MCF 10A (cell line): Measurements from ENCODE around the gene RAB4A. TPM values are rescaled to one million over a fixed set of nuclear protein-coding genes. Genes with fewer than 3 reads are reported as not detected.

Experiments
- BruUV-seq: library from RNA; stranded (reverse); fragments of 400-500 nt; replicated peaks from 2 replicates; lab custom pipeline; 2021; lab: Mats Ljungman, UMichigan
- CTCF ChIA-PET: fragments of 300-600 bp; sonication (Branson Sonifier 250); formaldehyde crosslinking; extraction: SDS; loops from one replicate; lab custom pipeline; 2021; ENCODE audit warnings: antibody characterized with exemption, inconsistent platforms; lab: Yijun Ruan, JAX
- POLR2A ChIA-PET: fragments of 300-600, 350-650 bp; sonication (Branson Sonifier 250); formaldehyde crosslinking; extraction: SDS; loops from one replicate; lab custom pipeline; 2020; ENCODE audit warnings: antibody characterized with exemption, inconsistent platforms; lab: Yijun Ruan, JAX
- DNase-seq: peaks from one replicate; pipeline ENCODE4 v3.0.0-alpha.2; 2018; ENCODE audit not compliant: unreplicated experiment
- H3K27ac Mint-ChIP-seq: one replicate; pipeline ENCODE4 v1.8.0; 2022; ENCODE audit warnings: mild to moderate bottlenecking, low read depth, mixed read lengths; ENCODE audit not compliant: unreplicated experiment
- H3K27me3 Mint-ChIP-seq: one replicate; pipeline ENCODE4 v1.8.0; 2022; ENCODE audit warnings: mixed read lengths; ENCODE audit not compliant: insufficient read depth, unreplicated experiment
- H3K36me3 Mint-ChIP-seq: one replicate; pipeline ENCODE4 v1.8.0; 2022; ENCODE audit warnings: mild to moderate bottlenecking, moderate library complexity, mixed read lengths; ENCODE audit not compliant: insufficient read depth, unreplicated experiment
- H3K4me1 Mint-ChIP-seq: one replicate; pipeline ENCODE4 v1.8.0; 2022; ENCODE audit warnings: mixed read lengths; ENCODE audit not compliant: insufficient read depth, unreplicated experiment
- H3K4me3 Mint-ChIP-seq: one replicate; pipeline ENCODE4 v1.8.0; 2022; ENCODE audit warnings: mild to moderate bottlenecking, moderate library complexity, mixed read lengths; ENCODE audit not compliant: unreplicated experiment
- H3K9me3 Mint-ChIP-seq: one replicate; pipeline ENCODE4 v1.8.0; 2022; ENCODE audit warnings: mixed read lengths; ENCODE audit not compliant: unreplicated experiment
- intact Hi-C: fragments of 100-400 bp; cut with micrococcal nuclease; formaldehyde crosslinking; loops from 2 replicates; pipeline ENCODE4 v1.14.1; 2022
- total RNA-seq: library from RNA; stranded (reverse); gene quantifications from 2 replicates; pipeline ENCODE4 v1.2.3, GENCODE V29; 2022
- TF ChIP-seq, protein P1 (sequence below): fragments of 200-600 bp; IDR thresholded peaks from one replicate; pipeline ENCODE4 v1.8.0; 2022; ENCODE audit warnings: antibody characterized with exemption, mild to moderate bottlenecking; ENCODE audit not compliant: unreplicated experiment

The RAB4A gene
- total RNA-seq, 1 experiment from 2014 or later = 87.4 TPM

DNA sequence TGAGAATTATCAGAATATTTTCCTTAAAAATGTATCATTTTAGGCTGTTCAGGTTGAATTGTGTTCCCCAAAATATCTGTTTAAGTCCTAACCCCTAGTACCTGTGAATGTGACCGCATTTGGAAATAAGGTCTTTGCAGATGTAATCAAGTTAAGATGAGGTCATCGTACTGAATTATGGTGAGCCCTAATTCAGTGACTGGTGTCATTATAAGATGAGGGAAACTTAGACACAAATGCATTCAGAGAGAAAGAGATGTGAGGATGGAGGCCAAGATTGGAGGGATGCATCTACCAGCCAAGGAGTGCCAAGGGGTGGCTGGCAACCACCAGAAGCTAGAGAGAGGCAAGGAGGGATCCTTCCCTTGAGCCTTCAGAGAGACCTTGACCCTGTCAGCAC lies 4.1 kb downstream of the RAB4A start:
- H3K4me3 Mint-ChIP-seq = no peak overlapping the region
- TF ChIP-seq, protein P1, sequence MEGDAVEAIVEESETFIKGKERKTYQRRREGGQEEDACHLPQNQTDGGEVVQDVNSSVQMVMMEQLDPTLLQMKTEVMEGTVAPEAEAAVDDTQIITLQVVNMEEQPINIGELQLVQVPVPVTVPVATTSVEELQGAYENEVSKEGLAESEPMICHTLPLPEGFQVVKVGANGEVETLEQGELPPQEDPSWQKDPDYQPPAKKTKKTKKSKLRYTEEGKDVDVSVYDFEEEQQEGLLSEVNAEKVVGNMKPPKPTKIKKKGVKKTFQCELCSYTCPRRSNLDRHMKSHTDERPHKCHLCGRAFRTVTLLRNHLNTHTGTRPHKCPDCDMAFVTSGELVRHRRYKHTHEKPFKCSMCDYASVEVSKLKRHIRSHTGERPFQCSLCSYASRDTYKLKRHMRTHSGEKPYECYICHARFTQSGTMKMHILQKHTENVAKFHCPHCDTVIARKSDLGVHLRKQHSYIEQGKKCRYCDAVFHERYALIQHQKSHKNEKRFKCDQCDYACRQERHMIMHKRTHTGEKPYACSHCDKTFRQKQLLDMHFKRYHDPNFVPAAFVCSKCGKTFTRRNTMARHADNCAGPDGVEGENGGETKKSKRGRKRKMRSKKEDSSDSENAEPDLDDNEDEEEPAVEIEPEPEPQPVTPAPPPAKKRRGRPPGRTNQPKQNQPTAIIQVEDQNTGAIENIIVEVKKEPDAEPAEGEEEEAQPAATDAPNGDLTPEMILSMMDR = no peak
- no peaks in the 10 kb centered on the region for H3K9me3 Mint-ChIP-seq
- H3K36me3 Mint-ChIP-seq = peaks cover 6% of the 10 kb centered on the region
- CTCF ChIA-PET = interaction anchor here (1.8 kb wide), 1 partner anchor 12 kb away, joined by 6 read pairs; no protein-coding TSS in a partner anchor
- no TSS peak for BruUV-seq
- no peak for DNase-seq
- no peaks in the 10 kb centered on the region for H3K27me3 Mint-ChIP-seq
- intact Hi-C loops = no loop called here
- peaks cover 27% of the 10 kb centered on the region for H3K4me1 Mint-ChIP-seq
- H3K27ac Mint-ChIP-seq = no peak overlapping the region
- POLR2A ChIA-PET = interaction anchor here (0.7 to 1.4 kb wide), 3 partner anchors 13 to 280 kb away, joined by 3 to 4 read pairs (median 3); no protein-coding TSS in a partner anchor

DNA sequence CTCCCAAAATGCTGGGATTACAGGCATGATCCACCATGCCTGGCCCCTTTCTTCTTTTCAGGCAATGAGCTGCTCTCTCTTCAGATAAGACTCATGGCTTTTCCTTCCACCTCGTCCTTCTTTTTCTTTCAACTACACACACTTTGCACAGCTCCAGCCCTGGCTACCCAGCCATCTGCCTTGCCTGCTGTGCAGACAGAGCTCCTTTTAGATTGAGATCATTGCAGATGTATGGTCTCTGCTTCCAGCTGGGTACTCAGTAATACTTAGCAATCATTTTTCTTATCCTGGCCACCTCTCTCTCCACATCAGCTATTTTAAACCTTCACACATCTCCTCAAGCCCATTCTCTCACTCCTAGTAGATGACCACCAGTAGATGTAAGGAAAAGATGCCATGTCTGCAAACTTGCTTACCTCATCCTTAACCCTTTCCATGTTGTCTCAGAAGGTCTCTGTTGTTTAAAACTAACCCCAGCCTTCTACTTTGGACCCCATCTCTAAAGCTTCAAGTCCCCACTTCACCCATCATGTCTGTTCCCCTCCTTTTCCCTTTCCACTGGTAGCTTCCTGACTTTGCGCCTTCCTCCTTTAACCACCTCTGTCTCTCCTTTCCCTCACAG lies 7.3 kb downstream of the RAB4A start:
- ChIA-PET POLR2A (interaction anchor here (0.9 to 3.5 kb wide), 3 partner anchors 9 to 48 kb away, joined by 3 to 18 read pairs (median 4); partner anchors contain the start of gene RAB4A), CTCF (interaction anchor here (0.7 to 1.5 kb wide), 7 partner anchors 20 to 630 kb away, joined by 3 to 6 read pairs (median 3); no protein-coding TSS in a partner anchor)
- TF ChIP-seq, protein P1 = no peak
- peaks cover 8% of the 10 kb centered on the region for H3K9me3 Mint-ChIP-seq
- intact Hi-C loops = no loop called here
- no TSS peak for BruUV-seq
- H3K4me1 Mint-ChIP-seq = peaks cover 37% of the 10 kb centered on the region
- H3K4me3 Mint-ChIP-seq = no peak overlapping the region
- no peak overlapping the region for H3K27ac Mint-ChIP-seq
- no peaks in the 10 kb centered on the region for H3K36me3 Mint-ChIP-seq
- H3K27me3 Mint-ChIP-seq = no peaks in the 10 kb centered on the region
- DNase-seq = no peak

DNA sequence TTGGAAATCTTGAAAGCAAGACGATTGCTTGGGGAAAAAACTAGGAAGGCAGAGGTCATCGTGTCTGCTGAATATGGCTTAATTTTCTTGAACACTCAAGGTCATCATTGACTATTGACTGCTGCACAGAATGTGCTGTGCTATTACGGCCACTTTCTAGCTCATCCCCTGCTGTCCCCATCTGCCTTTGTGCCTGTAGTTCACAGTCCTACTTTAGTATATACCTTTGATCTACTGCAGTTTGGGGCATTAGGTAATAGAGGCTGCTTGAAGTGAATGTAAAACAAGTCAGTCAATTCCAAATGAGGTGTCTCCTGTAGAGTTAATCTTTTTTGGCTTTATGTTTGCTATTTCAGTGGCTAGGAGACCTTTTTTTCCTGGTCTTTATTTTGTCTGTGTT lies 8.3 kb downstream of the RAB4A start:
- Mint-ChIP-seq H3K4me3 (no peak overlapping the region), H3K9me3 (peaks cover 8% of the 10 kb centered on the region), H3K36me3 (no peaks in the 10 kb centered on the region), H3K27ac (no peak overlapping the region), H3K4me1 (peaks cover 36% of the 10 kb centered on the region), H3K27me3 (no peaks in the 10 kb centered on the region)
- TF ChIP-seq, protein P1 = no peak
- no peak for DNase-seq
- BruUV-seq = no TSS peak
- intact Hi-C loops = no loop called here
- CTCF ChIA-PET = interaction anchor here (0.6 to 1.1 kb wide), 3 partner anchors 10 to 631 kb away, joined by 3 to 4 read pairs (median 3); no protein-coding TSS in a partner anchor
- POLR2A ChIA-PET = interaction anchor here (3.5 kb wide), 1 partner anchor 10 kb away, joined by 18 read pairs; the partner anchor contains the start of gene RAB4A

DNA sequence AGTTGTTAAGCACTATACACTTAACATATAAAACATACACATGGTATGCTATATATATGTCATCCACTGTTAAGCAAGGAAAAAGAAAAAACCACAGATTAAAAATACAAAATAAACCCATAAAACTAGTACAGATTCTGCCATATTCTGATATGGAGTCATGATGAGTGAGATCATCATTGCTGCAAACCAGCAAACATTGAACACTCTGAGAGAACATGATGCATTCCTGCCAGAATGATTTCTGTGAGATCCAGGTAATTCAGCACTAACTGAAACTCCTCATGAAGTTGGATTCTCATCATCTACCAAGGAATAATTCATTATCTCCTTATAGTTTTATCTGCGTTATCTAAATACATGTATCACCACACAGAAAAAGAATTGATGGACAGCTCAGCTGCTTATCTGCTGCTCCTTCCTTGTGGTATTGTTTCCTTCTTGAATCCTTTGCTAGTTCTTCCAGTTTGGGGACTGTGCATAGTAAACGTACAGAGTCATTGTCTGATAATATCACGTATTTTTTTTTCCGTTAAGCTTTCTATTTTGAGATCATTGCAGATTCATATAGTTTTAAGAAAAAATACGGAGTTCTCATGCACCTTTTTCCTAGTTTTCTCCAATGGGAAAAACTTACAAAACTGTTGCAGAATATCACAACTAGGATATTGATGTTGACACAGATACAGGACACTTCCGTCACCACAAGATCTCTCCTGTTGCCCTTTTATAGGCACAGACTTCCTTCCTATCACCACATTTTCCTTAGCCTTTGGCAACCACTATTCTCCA lies 9.3 kb downstream of the RAB4A start:
- Mint-ChIP-seq H3K27me3 (no peaks in the 10 kb centered on the region), H3K9me3 (peaks cover 8% of the 10 kb centered on the region), H3K36me3 (no peaks in the 10 kb centered on the region), H3K4me1 (peaks cover 29% of the 10 kb centered on the region), H3K4me3 (no peak overlapping the region), H3K27ac (no peak overlapping the region)
- ChIA-PET CTCF (interaction anchor here (1.3 kb wide), 1 partner anchor 9 kb away, joined by 4 read pairs; no protein-coding TSS in a partner anchor), POLR2A (interaction anchor here (1.0 to 3.7 kb wide), 4 partner anchors 7 to 228 kb away, joined by 3 to 52 read pairs (median 5); partner anchors contain the start of genes NUP133 and RAB4A)
- no TSS peak for BruUV-seq
- no peak for DNase-seq
- intact Hi-C loops = no loop called here
- TF ChIP-seq, protein P1 = no peak
